Upper lobe of left lung (tissue), 4 donors: Measurements from ENCODE around the gene PPIL6.

Experiments
- CTCF ChIP-seq, 6 experiments: fragments of 450-650 bp in 4 of 6; fragments of 200-600 bp in 2 of 6; sonication (generic) in 2 of 6; IDR thresholded peaks; one replicate each; pipeline ENCODE4 v1.5.1; 2016 to 2019; ENCODE audit warnings: antibody characterized with exemption in 6 of 6
- EP300 ChIP-seq, 4 donors: sonication (generic); formaldehyde crosslinking; IDR thresholded peaks; one replicate each; pipeline ENCODE4 v1.5.1; 2017; ENCODE audit warnings: antibody characterized with exemption in 4 of 4, control low read depth in 2 of 4
- POLR2A ChIP-seq, 4 donors: fragments of 450-650 bp; IDR thresholded peaks; one replicate each; pipeline ENCODE4 v1.5.1; 2016 to 2017; ENCODE audit warnings: antibody characterized with exemption in 4 of 4, mild to moderate bottlenecking in 2 of 4
- POLR2AphosphoS5 ChIP-seq, 2 donors: sonication (generic); formaldehyde crosslinking; IDR thresholded peaks; one replicate each; pipeline ENCODE4 v1.5.1; 2017; ENCODE audit warnings: antibody characterized with exemption in 2 of 2

GRCh38 chr6:109446541-109446940, 6.1 kb upstream of the PPIL6 start:
- TF ChIP-seq CTCF (IDR thresholded peaks at IDR 0.05) (no peak), POLR2A (IDR thresholded peaks at IDR 0.05) (no peak), POLR2AphosphoS5 (IDR thresholded peaks at IDR 0.05) (no peak), EP300 (IDR thresholded peaks at IDR 0.05) (no peak)
